Measurements from ENCODE around the gene BBS9. TPM values are rescaled to one million over a fixed set of nuclear protein-coding genes. Genes with fewer than 3 reads are reported as not detected.
A peak's percentile ranks its signal among the peaks of the same experiment; 100 is the strongest.

The BBS9 gene
- total RNA-seq, 1 experiment from 2014 or later = 16.1 TPM

DNA sequence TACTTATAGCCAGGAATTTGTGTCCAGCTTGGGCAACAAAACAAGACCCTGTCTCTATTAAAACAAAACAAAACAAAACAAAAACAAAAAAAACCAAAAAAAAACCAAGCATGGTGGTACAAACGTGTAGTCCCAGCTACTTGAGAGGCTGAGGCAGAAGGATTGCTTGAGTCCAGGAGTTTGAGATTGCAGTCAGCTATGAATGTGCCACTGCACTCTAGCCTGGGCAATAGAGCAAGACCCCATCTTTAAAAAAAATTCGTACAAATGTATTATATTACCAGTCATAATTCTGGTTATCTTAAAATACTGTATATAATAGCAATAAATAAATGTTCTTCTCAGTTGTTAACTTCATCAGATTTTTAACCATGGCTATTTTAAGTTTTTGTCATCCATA is 2.3 kb upstream of the BBS9 start:
- DNase-seq (ENCODE audit: low read depth) = no peak

DNA sequence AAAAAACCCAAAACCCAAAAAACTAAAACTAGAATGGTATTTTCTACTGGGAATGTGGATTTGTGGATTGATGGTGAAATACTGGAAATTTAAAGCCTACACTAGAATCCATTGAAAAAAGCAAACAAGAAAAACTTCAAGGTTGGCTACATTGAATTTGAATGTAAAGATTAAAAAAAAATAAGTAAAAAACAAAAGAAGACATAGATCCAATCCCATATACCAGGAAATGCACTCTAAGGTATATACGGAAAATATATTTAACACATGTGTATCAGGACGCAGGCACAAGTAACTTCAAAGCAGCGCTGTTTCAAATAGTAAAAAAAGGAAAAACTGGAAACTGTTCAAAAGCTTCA is 754 bp upstream of the BBS9 start:
- no peak for DNase-seq (ENCODE audit: low read depth)

DNA sequence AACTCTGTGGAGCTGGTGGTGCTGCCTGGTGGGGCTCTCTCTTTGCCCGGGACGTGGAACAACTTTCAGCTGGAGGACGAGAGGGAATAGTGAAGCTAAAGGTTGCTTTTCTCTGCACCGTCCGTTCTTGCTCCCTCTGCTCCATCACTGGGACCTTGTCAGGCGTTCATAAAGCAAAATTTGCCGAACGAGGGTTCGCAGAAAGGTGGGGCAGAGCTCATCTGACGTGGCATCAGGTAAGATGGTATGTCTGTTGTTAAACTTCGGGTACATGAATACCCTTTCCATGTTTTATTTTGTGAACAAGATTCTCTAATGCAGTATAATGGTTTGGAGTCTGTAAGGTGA is 416 bp downstream of the BBS9 start:
- peak; percentile 5 for DNase-seq (ENCODE audit: low read depth)

DNA sequence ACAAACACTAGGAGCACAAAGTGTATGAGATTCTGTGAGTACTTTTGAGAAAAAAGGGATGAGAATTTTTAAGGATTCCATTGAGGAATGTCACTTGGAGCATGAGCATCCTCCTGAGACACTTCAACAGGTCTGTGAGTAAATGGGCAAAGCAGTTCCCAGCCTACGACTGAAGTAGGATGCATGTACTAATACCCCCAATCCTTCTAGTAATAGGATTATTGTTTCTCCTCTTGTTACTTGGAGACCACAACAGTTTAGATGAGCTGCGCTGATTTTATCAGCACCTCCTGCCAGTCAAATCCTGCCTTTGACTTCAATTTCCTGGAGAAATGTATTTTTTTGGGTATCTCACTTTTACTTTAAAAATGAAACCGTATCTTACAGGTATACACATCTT is 820 bp downstream of the BBS9 start:
- DNase-seq (ENCODE audit: low read depth) = peak; percentile 14

DNA sequence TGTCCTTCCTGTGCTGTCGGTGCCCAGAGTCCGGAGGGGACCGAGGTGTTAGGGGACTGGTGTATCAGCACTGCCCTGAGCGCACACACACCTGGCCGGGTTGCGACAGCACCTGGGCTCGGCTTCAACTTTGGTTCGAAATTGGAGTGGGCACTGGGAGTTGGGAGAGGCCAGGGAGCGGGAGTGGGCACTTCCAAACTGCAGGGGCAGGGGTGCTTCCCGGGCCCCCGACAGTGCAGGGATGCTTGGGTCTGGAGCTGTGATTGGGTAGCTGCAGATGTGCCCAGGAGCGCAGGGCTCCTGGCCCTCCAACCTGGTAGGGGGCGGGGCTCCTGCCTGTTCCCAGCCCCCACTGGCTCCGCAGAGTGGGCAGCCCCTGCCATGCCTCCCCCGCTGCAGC is 7.7 kb downstream of the BBS9 start:
- no peak for DNase-seq (ENCODE audit: low read depth)

DNA sequence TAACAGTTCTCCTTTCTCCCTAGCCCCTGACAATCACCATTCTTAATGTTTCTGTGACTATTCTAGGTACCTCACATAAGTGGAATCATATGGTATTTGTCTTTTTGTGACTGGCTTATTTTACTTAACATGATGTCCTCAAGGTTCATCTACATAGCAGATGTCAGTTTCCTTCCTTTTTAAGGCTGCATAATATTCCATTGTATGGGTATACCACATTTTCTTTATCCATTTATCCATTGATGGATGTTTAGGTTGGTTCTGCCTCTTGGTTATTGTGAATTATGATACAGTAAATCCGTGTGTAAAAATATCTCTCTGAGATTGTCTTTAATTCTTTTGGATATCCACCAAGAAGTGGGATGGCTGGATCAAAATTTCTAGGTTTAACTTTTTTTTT is 13.2 kb downstream of the BBS9 start:
- no peak for DNase-seq (ENCODE audit: low read depth)

DNA sequence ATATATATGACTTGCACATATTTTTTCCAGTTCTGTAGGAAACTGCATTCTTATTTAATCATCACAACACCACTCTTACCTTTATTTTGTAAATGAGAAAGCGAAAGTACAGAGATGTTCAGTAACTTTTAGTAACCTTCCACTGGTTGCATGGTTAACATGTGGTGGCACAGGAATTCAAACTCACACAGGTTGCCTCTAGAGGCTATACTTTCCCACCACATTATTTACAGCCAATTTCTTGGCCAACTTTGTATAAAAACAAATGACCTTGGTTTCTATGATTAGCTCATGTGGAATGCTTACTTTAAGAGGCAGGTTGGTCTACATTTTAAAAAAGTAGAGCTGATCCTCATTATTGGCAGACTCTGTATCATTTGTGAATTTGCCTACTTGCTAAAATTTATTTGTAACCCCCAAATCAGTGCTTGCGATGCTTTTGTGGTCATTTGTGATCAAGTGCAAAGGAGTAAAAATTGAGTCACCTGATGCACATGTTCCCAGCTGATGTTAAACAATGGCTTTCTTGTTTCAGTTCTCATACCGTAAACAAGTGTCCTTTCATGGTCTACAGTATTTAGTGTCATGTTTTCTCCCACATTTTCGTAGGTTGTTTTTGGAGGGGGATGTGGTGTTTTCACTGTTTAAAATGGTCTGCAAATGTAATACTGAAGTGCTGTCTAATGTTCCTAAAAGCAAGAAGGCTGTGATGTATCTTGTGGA is 14.8 kb downstream of the BBS9 start:
- DNase-seq (ENCODE audit: low read depth) = peak; percentile 51

DNA sequence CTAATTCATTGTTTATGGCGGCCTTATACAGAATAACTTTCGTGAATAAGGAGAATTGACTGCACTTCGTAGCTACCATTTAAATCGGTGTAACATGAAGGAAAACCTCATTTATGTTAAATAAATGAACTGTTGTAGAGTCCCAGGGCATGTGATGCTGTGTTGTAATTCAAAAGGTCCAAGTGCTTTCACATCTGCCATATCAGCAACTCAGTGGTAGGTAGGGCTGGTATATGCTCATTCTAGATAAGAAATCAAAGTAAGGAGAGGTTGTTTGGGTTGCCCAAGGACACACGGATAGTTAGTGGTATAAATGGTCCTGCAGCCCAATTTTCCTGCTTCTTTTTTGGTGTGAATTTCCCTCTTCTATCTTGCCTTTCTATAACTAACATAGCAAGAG is 15.8 kb downstream of the BBS9 start:
- no peak for DNase-seq (ENCODE audit: low read depth)

DNA sequence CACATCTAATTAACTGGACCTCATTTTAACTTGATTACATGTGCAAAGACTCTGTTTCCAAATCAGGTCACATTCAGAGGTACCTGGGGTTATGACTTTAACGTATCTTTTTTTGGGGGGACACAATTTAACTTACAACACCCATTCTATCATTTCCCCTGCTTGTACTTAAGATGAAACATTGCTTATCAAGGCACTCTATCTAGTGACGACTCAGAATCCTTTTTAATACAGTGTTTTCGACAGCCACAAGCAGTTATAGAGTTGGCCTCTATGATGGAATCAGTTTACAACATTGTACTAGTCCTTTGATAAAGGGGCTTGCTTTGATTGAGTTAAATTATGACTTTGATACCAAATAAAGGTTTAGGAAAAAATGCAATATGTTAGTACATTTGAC is 22.7 kb downstream of the BBS9 start:
- DNase-seq (ENCODE audit: low read depth) = no peak

DNA sequence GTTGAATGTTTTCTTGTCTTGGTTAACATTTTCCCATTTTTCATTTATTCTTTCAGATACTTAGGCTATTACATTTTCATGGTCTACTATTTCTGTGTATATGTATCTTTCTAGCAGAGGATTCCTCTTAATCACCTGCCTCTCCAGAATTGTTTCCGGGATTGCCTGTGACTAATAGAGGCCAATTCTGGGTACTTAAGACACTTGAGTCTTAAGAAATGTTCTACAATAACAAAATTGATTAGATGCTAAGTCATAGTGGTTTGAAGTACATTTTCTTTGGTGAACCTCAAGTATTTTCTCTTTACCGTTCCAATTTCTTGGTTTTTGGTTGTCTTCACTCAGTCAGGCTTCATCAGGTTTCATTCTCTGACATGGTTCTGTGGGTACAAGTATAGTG is 26.4 kb downstream of the BBS9 start:
- no peak for DNase-seq (ENCODE audit: low read depth)

DNA sequence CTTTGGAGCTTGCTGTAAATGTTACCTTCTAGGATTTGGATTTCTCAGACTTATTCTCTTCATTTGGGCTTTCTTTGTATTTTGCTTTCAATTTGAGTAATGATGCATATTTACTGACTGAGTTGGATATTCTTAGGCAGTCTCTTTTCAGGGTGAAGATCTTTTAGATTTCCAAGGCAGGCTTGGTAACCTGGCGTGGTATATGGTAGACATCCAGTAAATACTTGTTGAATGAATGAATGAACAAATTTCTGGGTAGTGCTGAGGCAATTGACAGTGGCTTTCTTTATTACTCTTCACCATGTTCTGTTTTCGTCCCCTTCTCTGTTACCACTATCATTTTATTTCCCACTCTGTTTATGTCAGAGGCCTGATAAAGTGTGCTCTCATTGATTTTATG is 27.1 kb downstream of the BBS9 start:
- DNase-seq (ENCODE audit: low read depth) = no peak

DNA sequence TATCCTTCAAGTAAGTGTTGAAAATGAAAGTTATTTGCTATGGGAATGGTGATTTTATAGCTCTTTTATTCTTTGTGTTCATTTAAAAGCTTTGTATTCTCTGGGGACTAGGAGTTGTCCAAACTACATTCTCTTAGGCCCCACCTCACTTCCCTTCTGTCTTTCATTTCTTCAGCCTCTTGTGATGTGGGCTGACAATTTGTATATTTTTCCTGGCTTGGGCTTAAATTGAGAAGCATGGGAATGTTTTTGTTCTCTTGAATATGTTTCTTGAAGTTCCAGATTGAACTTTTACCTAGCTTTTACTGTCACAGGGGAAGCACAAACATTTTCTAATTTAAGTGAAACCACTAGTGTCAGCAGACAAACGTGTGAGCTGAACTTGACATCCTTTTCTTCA is 27.9 kb downstream of the BBS9 start:
- no peak for DNase-seq (ENCODE audit: low read depth)

DNA sequence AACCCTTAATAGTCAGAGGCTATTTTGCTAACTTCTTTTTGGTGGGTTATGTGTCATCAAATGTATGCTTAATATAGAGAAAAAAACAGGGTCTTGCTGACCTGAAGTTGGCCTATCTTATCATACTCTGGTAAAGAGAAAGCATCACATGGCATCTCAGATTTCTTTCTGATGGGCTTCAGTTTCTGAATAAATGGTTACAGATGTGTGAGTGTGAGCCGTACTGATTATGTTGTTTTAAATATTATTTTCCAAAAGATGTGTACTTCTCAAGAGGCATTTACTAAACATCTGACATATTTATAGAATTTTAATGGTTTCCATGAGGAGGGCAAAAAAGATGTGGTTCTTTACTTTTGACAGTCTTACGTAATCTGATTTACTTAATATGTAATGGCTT is 28.4 kb downstream of the BBS9 start:
- DNase-seq (ENCODE audit: low read depth) = no peak

DNA sequence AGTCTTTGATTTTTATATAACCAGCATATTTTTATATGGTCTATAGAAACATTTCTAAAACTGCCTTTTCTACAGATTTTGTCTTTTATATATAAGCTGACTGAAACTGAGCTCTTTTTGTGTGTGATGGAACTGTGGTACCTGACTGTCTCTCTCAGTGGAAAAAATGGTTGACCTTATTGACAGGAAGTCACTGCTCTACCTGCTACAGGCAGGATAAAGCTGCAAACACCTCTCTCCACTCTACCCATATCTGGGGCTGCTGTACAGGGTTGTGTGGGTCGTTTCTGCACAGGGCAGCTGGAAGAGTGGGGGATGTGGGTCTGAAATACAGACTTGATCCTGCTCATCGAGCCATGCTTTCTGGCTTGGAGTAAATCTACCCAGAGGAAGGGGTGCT is 48.5 kb downstream of the BBS9 start:
- DNase-seq (ENCODE audit: low read depth) = no peak

DNA sequence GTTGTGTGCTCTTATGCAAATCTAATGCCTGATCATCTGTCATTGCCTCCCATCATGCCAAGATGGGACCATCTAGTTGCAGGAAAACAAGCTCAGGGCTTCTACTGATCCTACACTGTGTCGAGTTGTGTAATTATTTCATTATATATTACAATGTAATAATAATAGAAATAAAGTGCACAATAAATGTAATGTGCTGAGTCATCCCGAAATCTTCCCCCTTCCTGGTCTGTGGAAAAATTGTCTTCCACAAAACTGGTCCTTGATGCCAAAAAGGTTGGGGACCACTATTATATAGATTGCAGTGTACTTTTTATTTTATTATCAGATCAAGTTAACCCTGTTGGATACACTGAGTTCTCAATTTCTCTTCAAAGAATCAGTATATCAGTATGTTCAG is 50.2 kb downstream of the BBS9 start:
- DNase-seq (ENCODE audit: low read depth) = no peak

DNA sequence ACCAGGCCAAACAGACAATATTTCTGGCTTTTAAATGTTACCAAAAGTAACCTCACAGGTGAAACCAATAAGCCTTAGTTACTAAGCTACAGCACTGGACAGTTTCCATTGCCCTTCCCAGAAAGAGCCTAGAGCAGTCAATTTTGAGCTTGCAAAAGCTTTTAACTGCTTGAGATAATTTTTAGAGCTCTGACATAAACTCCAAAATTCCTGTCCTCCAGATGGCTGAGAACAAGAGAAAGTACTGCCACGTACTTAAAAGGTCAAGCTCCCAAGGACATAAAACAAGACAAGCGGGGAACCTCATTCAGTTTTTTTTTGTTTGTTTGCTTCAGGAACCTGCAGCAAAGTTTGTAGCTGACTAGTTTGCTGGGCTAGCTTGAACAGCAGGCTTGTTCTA is 54.1 kb downstream of the BBS9 start:
- no peak for DNase-seq (ENCODE audit: low read depth)

DNA sequence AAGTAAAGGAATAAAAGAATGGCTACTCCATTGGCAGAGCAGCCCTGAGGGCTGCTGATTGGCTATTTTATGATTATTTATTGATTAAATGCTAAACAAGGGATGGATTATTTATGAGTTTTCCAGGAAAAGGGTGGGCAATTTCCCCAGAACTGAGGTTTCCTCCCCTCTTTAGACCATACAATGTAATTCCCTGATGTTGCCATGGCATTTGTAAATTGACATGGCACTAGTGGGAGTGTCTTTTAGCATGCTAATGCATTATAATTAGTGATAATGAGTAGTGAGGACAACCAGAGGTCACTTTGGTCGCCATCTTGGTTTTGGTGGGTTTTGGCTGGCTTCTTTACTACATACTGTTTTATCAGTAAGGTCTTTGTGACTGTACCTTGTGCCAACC is 55.5 kb downstream of the BBS9 start:
- DNase-seq (ENCODE audit: low read depth) = no peak

DNA sequence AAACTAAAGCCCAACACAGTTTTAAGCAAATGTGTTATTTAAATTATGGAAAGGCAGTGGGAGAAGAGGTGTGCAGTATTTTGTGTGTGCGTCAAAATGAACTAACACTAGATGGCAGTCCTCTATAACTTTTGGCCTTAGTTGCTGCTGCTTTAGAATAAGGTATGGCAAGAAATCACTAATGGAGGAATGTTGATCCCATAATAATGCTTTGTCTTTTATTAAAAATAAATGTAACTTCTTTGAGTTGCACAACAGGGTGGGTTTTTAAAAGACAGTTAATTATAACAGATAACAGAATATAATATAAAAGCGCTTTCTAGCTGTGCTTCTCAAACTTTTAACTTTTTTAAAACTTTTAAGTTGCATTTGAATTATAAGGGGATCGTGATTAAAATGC is 56.4 kb downstream of the BBS9 start:
- peak; percentile 63 for DNase-seq (ENCODE audit: low read depth)

DNA sequence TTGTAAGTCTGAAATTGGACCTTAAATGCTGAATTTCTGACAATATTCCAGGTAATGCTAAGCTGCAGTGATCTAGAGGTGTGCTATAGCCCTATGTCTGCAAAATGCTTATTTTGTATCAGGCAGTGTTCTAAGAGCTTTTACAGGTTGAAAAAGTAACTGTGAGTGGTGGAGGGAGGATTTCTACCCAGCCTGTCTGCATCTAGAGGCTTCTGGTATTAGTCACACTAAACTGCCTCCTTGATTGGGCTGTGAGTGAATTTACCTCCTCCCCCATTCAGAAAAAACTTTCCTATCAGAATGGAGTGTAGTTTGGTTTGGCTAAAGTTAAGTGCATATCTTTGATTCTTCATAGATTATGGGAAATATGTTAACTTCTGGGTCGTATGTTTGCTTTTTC is 56.8 kb downstream of the BBS9 start:
- peak; percentile 57 for DNase-seq (ENCODE audit: low read depth)

DNA sequence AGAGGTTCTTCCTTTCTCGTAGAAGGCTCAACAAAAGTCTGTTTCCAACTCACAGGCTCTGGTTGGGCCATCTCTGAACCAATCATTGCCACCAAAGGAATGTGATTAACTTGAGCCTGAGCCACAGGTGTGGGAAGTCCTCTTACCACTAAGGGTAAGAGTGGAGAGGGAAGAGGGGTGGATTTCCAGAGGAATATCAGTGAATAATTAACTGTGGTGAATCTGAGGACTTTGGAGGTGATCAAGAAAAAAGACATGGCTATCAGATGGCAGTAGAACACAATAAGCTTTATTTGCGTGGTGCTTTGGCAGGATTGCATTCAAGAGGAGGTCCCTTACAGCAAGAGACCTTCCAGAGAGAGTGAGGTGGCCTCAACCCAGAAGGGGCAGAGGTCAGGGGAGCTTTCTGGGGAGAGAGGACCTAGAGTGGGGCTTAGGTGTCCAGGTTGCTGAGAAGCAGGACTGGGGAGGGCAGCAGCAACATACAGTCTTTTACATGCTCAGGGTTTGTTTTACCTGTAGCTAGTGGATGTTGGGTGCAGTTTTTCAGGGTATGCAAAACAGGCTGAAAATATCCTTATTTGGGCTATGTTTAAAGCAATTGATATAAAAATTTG is 61.4 kb downstream of the BBS9 start:
- no peak for DNase-seq (ENCODE audit: low read depth)

DNA sequence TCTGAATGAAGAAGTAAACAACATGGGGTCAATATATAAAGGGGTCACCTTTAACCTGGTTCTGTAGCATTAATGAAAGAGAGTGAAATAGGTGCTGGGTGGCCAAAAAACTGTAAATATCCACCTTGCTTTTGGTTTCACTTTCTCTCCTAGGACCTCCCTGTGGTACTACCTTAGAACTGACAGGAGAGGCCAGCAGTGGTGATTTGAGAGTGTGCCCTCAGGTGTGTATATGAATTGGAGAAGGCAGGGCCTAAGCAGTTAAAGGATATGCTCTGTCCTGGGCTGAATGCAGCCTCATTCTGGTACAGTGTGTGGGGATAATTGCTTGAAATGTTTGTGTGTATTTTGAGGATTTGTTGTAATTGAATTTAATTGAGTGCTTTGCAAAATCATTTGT is 62.0 kb downstream of the BBS9 start:
- no peak for DNase-seq (ENCODE audit: low read depth)

DNA sequence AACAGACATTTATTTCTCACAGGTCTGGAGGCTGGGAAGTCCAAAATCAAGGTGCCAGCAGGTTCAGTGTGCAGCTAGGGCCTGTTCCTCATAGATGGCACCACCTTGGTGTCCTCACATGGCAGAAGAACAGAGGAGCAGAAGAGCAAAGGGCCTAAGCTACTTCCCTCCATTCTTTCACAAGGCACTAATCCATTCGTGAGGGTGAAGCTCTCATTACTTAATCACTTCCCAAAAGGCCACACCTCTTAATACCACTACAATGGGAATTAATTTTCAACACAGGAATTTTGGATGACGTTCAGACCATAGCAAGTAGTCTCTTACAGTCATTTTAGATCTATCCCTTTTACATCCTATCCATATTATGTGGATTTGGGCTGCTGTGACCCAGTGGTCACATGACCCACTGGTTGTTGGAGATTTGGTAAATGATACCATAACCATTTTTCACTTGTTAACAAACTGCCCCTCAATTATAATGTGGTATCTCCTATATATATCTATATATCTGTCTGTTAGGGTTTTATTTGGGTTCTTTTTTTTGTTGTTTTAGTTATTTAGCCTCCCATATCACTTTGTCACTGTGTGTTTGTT is 63.4 kb downstream of the BBS9 start:
- no peak for DNase-seq (ENCODE audit: low read depth)

DNA sequence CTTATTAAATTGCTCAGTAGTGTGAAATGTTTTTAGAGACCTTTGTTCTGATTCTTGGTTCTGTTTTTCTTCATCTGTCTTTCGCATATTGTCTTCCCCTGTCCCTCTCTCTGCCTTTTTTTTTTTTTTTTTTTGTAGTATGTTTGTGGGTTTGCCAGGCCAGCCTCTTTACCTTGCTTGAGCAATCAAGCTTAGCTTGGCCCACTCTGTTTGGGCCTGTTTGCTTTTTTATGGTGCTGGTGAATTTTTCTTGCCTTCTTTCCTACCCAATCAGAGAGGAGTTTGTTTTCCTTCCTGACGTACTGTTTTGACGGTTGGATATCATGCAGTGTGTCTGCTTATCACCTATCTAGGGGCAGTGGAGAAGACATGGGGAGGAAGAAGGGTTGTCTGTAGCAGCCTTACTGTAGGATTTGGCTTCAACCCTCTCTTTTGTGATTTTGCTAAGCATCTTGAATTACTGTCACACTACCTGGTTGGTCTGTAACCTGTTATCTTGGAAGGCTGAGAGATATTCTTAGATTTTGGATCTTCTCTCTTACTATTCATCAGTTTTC is 64.0 kb downstream of the BBS9 start:
- DNase-seq (ENCODE audit: low read depth) = no peak

DNA sequence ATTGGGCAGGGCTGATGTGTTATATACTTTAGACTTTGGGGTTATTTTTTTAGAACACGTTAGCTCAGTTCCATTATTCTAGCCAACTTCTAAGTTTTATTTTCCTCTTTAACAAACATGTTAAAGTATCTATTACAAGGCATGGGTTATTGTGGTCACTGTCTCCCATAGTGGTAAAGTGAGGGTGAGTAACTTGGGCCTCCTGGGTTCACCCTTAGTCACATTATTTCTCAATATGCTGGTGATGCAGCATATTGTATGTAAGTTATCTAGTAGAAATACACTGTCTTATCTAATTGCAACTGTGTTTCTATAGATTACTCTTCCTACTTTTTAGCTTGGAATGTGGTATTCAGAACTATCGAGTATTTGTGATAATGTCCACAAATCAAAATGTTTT is 65.9 kb downstream of the BBS9 start:
- peak; percentile 57 for DNase-seq (ENCODE audit: low read depth)

Measured in RPMI7951 (cell line).